ENCODE data around the gene QRICH2. TPM values are rescaled to one million over a fixed set of nuclear protein-coding genes. Genes with fewer than 3 reads are reported as not detected.

Gene QRICH2
- total and polyA plus RNA-seq, 3 donors from 2014 or later: 27.0 to 43.4 (median 39.0) TPM

GRCh38 chr17:76279742-76280287 is 28.3 kb downstream of the QRICH2 start:
- Histone ChIP-seq H3K4me1 (peaks cover 17% of the 10 kb centered on the region), H3K27ac (no peak overlapping the region), H3K4me3 (no peak overlapping the region), H3K36me3 (ENCODE audit: low read depth, missing control alignments) (no peaks in the 10 kb centered on the region), H3K27me3 (no peaks in the 10 kb centered on the region), H3K9me3 (no peaks in the 10 kb centered on the region)
- intact Hi-C loops (cut with DNase I; ENCODE audit: low total_unique reads): loop anchor here (5.0 kb wide), 1 partner anchor 158 kb away; no protein-coding TSS in a partner anchor
- TF ChIP-seq POLR2A (IDR thresholded peaks at IDR 0.05) (no peak), CTCF (IDR thresholded peaks at IDR 0.05) (peak in 1 of 3 experiments; percentile 20)
- no peak for DNase-seq
- 85% methylated on average over 11 to 15 of the region's 15 CpGs for WGBS, 2 donors

GRCh38 chr17:76278952-76279741 is 28.9 kb downstream of the QRICH2 start:
- no peaks in the 10 kb centered on the region for H3K27me3 ChIP-seq
- no peak overlapping the region for H3K27ac ChIP-seq
- H3K36me3 ChIP-seq (ENCODE audit: low read depth, missing control alignments): no peaks in the 10 kb centered on the region
- TF ChIP-seq POLR2A (IDR thresholded peaks at IDR 0.05) (no peak), CTCF (IDR thresholded peaks at IDR 0.05) (peak; percentile 95 to 99 (median 97))
- H3K9me3 ChIP-seq: no peaks in the 10 kb centered on the region
- no peak overlapping the region for H3K4me3 ChIP-seq
- peak; percentile 93 for DNase-seq
- 61 to 63% methylated on average over 15 to 28 of the region's 28 CpGs for WGBS, 2 donors
- intact Hi-C loops (cut with DNase I; ENCODE audit: low total_unique reads): no loop called here
- peaks cover 17% of the 10 kb centered on the region for H3K4me1 ChIP-seq

GRCh38 chr17:76278268-76278908 is 29.7 kb downstream of the QRICH2 start:
- H3K9me3 ChIP-seq: no peaks in the 10 kb centered on the region
- no peak overlapping the region for H3K4me3 ChIP-seq
- TF ChIP-seq POLR2A (IDR thresholded peaks at IDR 0.05): no peak
- no peak for TF ChIP-seq CTCF (IDR thresholded peaks at IDR 0.05)
- no peaks in the 10 kb centered on the region for H3K36me3 ChIP-seq (ENCODE audit: low read depth, missing control alignments)
- intact Hi-C loops (cut with DNase I; ENCODE audit: low total_unique reads): no loop called here
- no peak overlapping the region for H3K27ac ChIP-seq
- no peaks in the 10 kb centered on the region for H3K27me3 ChIP-seq
- WGBS, 2 donors: 79 to 85% methylated on average over 7 to 19 of the region's 19 CpGs
- no peak for DNase-seq
- peaks cover 17% of the 10 kb centered on the region for H3K4me1 ChIP-seq

GRCh38 chr17:76277300-76278267 is 30.5 kb downstream of the QRICH2 start:
- no peaks in the 10 kb centered on the region for H3K27me3 ChIP-seq
- TF ChIP-seq CTCF (IDR thresholded peaks at IDR 0.05): no peak
- no peak for TF ChIP-seq POLR2A (IDR thresholded peaks at IDR 0.05)
- H3K4me1 ChIP-seq: peaks cover 17% of the 10 kb centered on the region
- no peak overlapping the region for H3K27ac ChIP-seq
- no peak overlapping the region for H3K4me3 ChIP-seq
- no peak for DNase-seq
- no peaks in the 10 kb centered on the region for H3K9me3 ChIP-seq
- 87 to 91% methylated on average over 24 to 31 of the region's 31 CpGs for WGBS, 2 donors
- intact Hi-C loops (cut with DNase I; ENCODE audit: low total_unique reads): no loop called here
- no peaks in the 10 kb centered on the region for H3K36me3 ChIP-seq (ENCODE audit: low read depth, missing control alignments)

Measured in testis (tissue), 3 donors.